ENCODE results near the gene GNA15.

Gene GNA15

DNA sequence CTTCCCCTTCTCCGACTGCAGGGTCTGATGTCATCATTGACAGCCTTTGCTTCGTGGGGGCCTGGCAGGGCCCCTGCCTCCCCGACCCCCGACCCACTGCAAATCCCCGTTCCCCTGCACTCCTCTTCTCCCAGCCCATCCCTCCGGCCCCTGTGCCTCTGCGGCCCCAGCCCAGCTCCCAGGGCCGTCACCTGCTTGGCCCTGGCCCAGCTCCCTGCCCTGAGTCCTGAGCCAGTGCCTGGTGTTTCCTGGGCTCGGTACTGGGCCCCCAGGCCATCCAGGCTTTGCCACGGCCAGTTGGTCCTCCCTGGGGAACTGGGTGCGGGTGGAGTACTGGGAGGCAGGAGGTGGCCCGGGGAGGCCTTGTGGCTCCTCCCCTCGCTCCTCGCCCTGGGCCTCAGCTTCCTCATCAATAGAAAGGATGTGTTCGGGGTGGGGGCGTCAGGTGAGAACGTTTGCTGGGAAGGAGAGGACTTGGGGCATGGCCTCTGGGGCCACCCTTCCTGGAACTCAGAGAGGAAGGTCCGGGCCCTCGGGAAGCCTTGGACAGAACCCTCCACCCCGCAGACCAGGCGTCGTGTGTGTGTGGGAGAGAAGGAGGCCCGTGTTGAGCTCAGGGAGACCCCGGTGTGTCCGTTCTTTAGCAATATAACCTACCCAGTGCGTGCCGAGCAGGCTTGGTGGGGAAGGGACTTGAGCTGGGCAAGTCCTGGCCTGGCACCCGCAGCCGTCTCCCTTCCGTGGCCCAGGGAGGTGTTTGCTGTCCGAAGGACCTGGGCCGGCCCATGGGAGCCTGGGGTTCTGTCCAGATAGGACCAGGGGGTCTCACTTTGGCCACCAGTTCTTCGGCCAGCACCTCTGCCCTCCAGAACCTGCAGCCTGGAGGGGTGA is 72.7 kb downstream of the GNA15 start:
- no peak for DNase-seq (ENCODE audit: low read depth)

DNA sequence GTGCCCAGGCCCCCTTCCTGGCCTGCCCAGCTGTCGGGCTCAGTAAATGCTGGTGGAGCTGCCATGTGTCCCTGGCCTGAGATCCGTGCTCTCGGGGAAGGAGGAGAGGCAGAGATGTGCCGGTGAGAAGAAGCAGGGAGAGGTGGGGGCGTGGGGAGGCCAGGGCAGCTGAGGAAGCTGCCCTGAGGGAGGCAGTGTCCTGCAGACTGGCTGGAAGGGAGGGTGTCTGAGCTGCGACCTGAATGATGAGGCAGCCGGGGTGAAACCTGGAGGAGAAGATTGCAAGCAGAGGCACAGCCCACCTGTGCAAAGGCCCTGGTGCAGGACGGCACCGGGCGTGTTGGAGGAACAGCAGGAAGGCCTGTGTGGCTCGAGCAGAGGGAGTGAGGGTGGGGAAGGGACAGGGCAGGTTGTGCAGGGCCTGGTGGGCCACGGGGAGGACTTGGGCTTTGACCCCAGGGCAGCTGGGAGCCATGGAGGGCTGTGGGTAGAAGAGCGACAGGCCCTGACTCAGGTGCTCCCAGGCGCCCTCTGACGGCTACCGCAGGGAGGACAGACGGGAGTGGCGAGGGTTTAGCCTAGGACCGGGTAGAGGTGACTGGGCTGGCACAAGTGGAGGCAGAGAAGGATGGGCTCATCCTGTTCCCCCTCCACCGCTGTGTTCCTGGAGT is 74.6 kb downstream of the GNA15 start:
- DNase-seq (ENCODE audit: low read depth): peak; percentile 54

DNA sequence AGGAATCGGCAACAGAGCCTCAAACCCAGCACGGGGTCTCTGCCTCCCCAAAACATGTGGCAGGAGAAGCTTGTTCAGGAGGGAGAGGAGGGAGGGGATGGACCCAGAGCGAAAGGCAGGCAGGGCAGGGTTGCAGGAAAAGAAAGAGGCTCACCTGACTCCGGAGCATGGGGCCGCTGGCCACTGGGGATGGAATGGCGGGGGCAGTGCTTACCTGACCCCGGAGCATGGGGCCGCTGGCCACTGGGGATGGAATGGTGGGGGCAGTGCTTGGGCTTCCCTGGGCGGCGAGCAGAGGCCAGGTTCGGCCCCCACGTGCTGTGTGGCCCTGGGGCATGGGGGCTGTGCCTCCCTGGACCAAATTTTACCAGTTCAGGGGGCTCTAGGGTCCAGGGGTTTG is 75.4 kb downstream of the GNA15 start:
- no peak for DNase-seq (ENCODE audit: low read depth)

DNA sequence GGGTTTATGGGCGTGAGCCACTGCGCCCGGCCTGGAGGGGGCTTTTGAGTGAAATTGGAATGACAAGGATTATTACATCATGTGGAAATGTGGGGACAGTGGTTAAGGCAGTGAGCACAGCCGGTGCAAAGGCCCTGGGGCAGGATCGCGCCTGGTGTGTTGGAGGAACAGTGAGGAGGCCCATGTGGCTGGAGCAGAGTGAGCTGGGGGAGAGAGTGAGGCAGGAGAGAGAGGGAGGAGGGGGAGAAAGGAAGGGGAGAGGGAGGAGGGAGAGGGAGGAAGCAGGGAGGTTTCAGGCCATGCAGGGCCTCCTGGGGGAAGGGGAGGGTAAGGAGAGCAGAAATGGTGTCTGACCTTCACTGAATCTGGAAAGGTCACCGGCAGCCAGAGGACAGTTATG is 77.3 kb downstream of the GNA15 start:
- DNase-seq (ENCODE audit: low read depth): no peak

All from T follicular helper cell (primary cell).